Neural progenitor cell (in vitro differentiated cells): ENCODE data around the gene SWAP70. TPM values are rescaled to one million over a fixed set of nuclear protein-coding genes. Genes with fewer than 3 reads are reported as not detected.

ENCODE experiments used
- DNase-seq: peaks from one replicate; pipeline ENCODE4 v3.0.0-alpha.2; 2016; ENCODE audit warnings: low spot score
- H2AFZ ChIP-seq: fragments of 200-600 bp; sonication (generic); replicated peaks from 2 replicates; pipeline ENCODE4 v1.6.1; 2016; ENCODE audit warnings: antibody characterized with exemption
- H3F3A ChIP-seq: fragments of 200-600 bp; sonication (generic); 2 replicates; pipeline ENCODE4 v1.6.1; 2016; ENCODE audit warnings: antibody characterized with exemption, low read depth
- H3K27ac ChIP-seq: fragments of 200-600 bp; sonication (generic); 2 replicates; pipeline ENCODE4 v1.5.1; 2016; ENCODE audit warnings: mild to moderate bottlenecking
- H3K27me3 ChIP-seq: fragments of 200-600 bp; sonication (generic); 2 replicates; pipeline ENCODE4 v1.6.1; 2016; ENCODE audit warnings: mild to moderate bottlenecking, moderate library complexity
- H3K36me3 ChIP-seq: fragments of 200-600 bp; sonication (generic); 2 replicates; pipeline ENCODE4 v1.5.1; 2016
- H3K4me1 ChIP-seq: fragments of 200-600 bp; sonication (generic); 2 replicates; pipeline ENCODE4 v1.6.1; 2016; ENCODE audit warnings: mixed run types
- H3K4me2 ChIP-seq: fragments of 200-600 bp; sonication (generic); 2 replicates; pipeline ENCODE4 v1.6.1; 2016
- H3K4me3 ChIP-seq: fragments of 200-600 bp; sonication (generic); 2 replicates; pipeline ENCODE4 v1.5.1; 2016
- H3K79me2 ChIP-seq: fragments of 200-600 bp; sonication (generic); 2 replicates; pipeline ENCODE4 v1.6.1; 2016; ENCODE audit warnings: low read depth
- H3K9ac ChIP-seq: fragments of 200-600 bp; sonication (generic); 2 replicates; pipeline ENCODE4 v1.6.1; 2016
- H3K9me3 ChIP-seq: fragments of 200-600 bp; sonication (generic); 2 replicates; pipeline ENCODE4 v1.5.1; 2016; ENCODE audit warnings: low read depth
- H4K20me1 ChIP-seq: fragments of 200-600 bp; sonication (generic); 2 replicates; pipeline ENCODE4 v1.6.1; 2016; ENCODE audit warnings: low read depth
- H3K27ac Mint-ChIP-seq: 3 replicates; pipeline ENCODE4 v1.8.0; 2021; ENCODE audit warnings: mixed read lengths
- H3K27me3 Mint-ChIP-seq: 2 replicates; pipeline ENCODE4 v1.8.0; 2022; ENCODE audit warnings: low read depth, mild to moderate bottlenecking, inconsistent platforms, moderate library complexity, mixed read lengths; ENCODE audit not compliant: insufficient read depth
- H3K36me3 Mint-ChIP-seq: 3 replicates; pipeline ENCODE4 v1.8.0; 2021; ENCODE audit warnings: mixed read lengths
- H3K4me1 Mint-ChIP-seq: 3 replicates; pipeline ENCODE4 v1.8.0; 2021; ENCODE audit warnings: mixed read lengths
- H3K4me3 Mint-ChIP-seq: 3 replicates; pipeline ENCODE4 v1.8.0; 2021; ENCODE audit warnings: mild to moderate bottlenecking, moderate library complexity, mixed read lengths
- H3K9me3 Mint-ChIP-seq: 3 replicates; pipeline ENCODE4 v1.8.0; 2020; ENCODE audit warnings: mixed read lengths
- EZH2 ChIP-seq: fragments of 200-600 bp; sonication (generic); IDR thresholded peaks from 2 replicates; pipeline ENCODE4 v1.6.1; 2017; ENCODE audit warnings: antibody characterized with exemption, mild to moderate bottlenecking, moderate library complexity
- EZH2phosphoT487 ChIP-seq: fragments of 200-600 bp; sonication (generic); IDR thresholded peaks from 2 replicates; pipeline ENCODE4 v1.6.1; 2017; ENCODE audit warnings: antibody characterized with exemption
- total RNA-seq: library from RNA; depleted of rRNA; stranded (reverse); fragments of >200 nt; gene quantifications from 2 replicates; pipeline ENCODE4 v1.2.3, GENCODE V29; 2015; ENCODE audit warnings: low replicate concordance
- TF ChIP-seq, protein P1 (sequence below): fragments of 200-600 bp; sonication (generic); IDR thresholded peaks from 2 replicates; pipeline ENCODE4 v1.5.1; 2017; ENCODE audit warnings: antibody characterized with exemption, mild to moderate bottlenecking

The SWAP70 gene
- total RNA-seq, 1 donor from 2014 or later = 25.5 TPM

DNA sequence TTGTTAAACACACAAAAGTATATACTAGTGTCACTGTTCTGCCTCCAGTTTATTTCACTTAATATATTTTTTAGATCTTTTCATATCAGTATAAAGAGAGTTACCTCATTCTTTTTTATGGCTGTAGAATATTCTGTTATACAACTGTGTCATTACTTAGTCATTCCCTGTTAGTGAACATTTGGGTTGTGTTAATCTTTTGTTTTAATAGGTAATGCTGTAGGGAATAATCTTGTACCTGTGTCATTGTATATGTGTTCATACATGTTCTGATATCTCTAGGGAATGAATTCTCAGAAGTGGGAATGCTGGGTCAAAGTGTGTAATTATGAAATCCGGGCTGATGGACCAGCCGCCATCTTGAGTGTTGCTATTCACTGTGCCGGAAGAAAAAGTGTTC, 71.4 kb downstream of the SWAP70 start:
- no peaks in the 10 kb centered on the region for H3K4me1 Mint-ChIP-seq
- Histone ChIP-seq H4K20me1 (no peaks in the 10 kb centered on the region), H3K4me2 (no peak overlapping the region), H3K79me2 (no peaks in the 10 kb centered on the region), H2AFZ (no peak overlapping the region), H3K4me3 (no peak overlapping the region), H3K27me3 (no peaks in the 10 kb centered on the region), H3K4me1 (no peaks in the 10 kb centered on the region), H3F3A (peaks cover 4% of the 10 kb centered on the region), H3K9ac (no peak overlapping the region), H3K9me3 (no peaks in the 10 kb centered on the region), H3K36me3 (peaks cover 15% of the 10 kb centered on the region), H3K27ac (no peak overlapping the region)
- no peaks in the 10 kb centered on the region for H3K27me3 Mint-ChIP-seq
- TF ChIP-seq, protein P1, sequence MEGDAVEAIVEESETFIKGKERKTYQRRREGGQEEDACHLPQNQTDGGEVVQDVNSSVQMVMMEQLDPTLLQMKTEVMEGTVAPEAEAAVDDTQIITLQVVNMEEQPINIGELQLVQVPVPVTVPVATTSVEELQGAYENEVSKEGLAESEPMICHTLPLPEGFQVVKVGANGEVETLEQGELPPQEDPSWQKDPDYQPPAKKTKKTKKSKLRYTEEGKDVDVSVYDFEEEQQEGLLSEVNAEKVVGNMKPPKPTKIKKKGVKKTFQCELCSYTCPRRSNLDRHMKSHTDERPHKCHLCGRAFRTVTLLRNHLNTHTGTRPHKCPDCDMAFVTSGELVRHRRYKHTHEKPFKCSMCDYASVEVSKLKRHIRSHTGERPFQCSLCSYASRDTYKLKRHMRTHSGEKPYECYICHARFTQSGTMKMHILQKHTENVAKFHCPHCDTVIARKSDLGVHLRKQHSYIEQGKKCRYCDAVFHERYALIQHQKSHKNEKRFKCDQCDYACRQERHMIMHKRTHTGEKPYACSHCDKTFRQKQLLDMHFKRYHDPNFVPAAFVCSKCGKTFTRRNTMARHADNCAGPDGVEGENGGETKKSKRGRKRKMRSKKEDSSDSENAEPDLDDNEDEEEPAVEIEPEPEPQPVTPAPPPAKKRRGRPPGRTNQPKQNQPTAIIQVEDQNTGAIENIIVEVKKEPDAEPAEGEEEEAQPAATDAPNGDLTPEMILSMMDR = no peak
- DNase-seq = no peak
- H3K9me3 Mint-ChIP-seq = peaks cover 18% of the 10 kb centered on the region
- no peak overlapping the region for H3K27ac Mint-ChIP-seq
- peaks cover 45% of the 10 kb centered on the region for H3K36me3 Mint-ChIP-seq
- no peak overlapping the region for H3K4me3 Mint-ChIP-seq

DNA sequence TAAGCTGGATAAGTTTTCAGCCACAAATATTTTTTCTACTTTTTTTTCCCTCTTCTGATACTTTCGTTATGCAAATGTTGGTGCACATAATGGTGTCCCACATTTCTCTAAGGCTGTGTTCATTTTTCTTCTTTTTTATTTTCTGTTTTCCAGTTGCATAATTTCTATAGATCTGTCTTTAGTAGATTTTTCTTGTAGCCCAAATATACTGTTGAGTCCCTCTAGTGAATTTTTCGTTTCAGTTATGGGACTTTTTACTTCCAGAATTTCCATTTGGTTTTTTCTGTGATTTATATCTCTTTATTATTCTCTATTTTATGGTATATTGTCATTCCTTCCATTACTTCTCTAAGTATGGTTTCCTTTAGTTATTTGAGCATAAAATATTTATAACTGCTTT, 72.0 kb downstream of the SWAP70 start:
- H3K27ac ChIP-seq = no peak overlapping the region
- Mint-ChIP-seq H3K4me3 (no peak overlapping the region), H3K27ac (no peak overlapping the region), H3K27me3 (no peaks in the 10 kb centered on the region), H3K4me1 (no peaks in the 10 kb centered on the region), H3K36me3 (peaks cover 51% of the 10 kb centered on the region), H3K9me3 (peaks cover 18% of the 10 kb centered on the region)
- no peaks in the 10 kb centered on the region for H3K27me3 ChIP-seq
- H2AFZ ChIP-seq = no peak overlapping the region
- no peak overlapping the region for H3K9ac ChIP-seq
- no peak overlapping the region for H3K4me3 ChIP-seq
- no peaks in the 10 kb centered on the region for H3K4me1 ChIP-seq
- no peaks in the 10 kb centered on the region for H3K79me2 ChIP-seq
- H3K36me3 ChIP-seq = peaks cover 15% of the 10 kb centered on the region
- peaks cover 4% of the 10 kb centered on the region for H3F3A ChIP-seq
- no peak overlapping the region for H3K4me2 ChIP-seq
- TF ChIP-seq EZH2 (no peak), EZH2phosphoT487 (no peak)
- TF ChIP-seq, protein P1 = no peak
- no peaks in the 10 kb centered on the region for H4K20me1 ChIP-seq
- DNase-seq = no peak
- H3K9me3 ChIP-seq = no peaks in the 10 kb centered on the region

DNA sequence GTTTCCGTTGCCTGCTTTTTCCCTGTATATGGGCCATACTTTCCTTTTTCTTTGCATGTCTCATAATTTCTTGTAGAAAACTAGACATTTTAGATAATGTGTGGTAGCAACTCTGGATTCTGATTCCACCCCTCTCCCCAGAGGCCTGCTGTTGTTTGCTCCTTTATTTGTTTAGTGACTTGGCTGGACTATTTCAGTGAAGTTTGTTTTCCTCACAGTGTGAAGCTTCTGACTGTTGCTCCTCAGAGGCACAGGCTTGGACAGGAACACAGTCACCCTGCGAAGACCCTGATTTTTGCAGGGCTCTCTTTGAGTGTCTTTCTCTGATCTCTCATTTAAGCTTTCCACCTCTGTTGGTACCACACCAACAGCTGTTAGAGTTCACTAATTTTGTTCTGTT, 72.5 kb downstream of the SWAP70 start:
- TF ChIP-seq EZH2 = no peak
- TF ChIP-seq, protein P1 = no peak
- TF ChIP-seq EZH2phosphoT487 = no peak

DNA sequence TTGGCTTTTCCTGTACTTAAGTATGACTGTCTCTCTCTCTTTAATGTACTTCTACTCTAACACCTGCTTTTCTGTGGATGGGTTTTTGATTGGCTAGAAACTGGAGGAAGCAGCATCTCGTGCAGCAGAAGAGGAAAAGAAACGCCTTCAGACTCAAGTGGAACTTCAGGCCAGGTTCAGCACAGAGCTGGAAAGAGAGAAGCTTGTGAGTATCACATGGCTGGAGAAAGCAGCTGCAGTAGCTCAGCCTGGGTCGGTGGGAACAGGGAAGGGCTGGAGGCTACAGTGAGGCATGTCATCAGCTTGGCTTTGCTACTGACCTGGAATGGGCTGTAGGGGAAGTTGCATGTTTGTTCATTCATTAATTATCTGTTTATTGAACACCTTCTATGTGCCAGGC, 74.2 kb downstream of the SWAP70 start:
- no peak overlapping the region for H3K27ac Mint-ChIP-seq
- H3K4me3 Mint-ChIP-seq = no peak overlapping the region
- peaks cover 56% of the 10 kb centered on the region for H3K36me3 Mint-ChIP-seq
- no peak overlapping the region for H3K27ac ChIP-seq
- H3K9me3 Mint-ChIP-seq = peaks cover 18% of the 10 kb centered on the region
- H3K9me3 ChIP-seq = no peaks in the 10 kb centered on the region
- H3K36me3 ChIP-seq = peaks cover 15% of the 10 kb centered on the region
- H3K9ac ChIP-seq = no peak overlapping the region
- H2AFZ ChIP-seq = no peak overlapping the region
- H3K4me1 Mint-ChIP-seq = no peaks in the 10 kb centered on the region
- H3K27me3 Mint-ChIP-seq = no peaks in the 10 kb centered on the region
- H4K20me1 ChIP-seq = no peaks in the 10 kb centered on the region
- H3K4me2 ChIP-seq = no peak overlapping the region
- no peaks in the 10 kb centered on the region for H3K27me3 ChIP-seq
- TF ChIP-seq EZH2 (no peak), EZH2phosphoT487 (no peak)
- TF ChIP-seq, protein P1 = no peak
- no peaks in the 10 kb centered on the region for H3K79me2 ChIP-seq
- DNase-seq = no peak
- no peaks in the 10 kb centered on the region for H3K4me1 ChIP-seq
- no peak overlapping the region for H3K4me3 ChIP-seq
- no peaks in the 10 kb centered on the region for H3F3A ChIP-seq

More for the DNA sequence above, 72.5 kb downstream of the SWAP70 start:
- no peaks in the 10 kb centered on the region for H3K27me3 Mint-ChIP-seq
- H3K4me1 ChIP-seq = no peaks in the 10 kb centered on the region
- H3K36me3 Mint-ChIP-seq = peaks cover 53% of the 10 kb centered on the region
- H3K27ac ChIP-seq = no peak overlapping the region
- H3K27me3 ChIP-seq = no peaks in the 10 kb centered on the region
- H3K79me2 ChIP-seq = no peaks in the 10 kb centered on the region
- peaks cover 4% of the 10 kb centered on the region for H3F3A ChIP-seq
- no peaks in the 10 kb centered on the region for H3K9me3 ChIP-seq
- DNase-seq = no peak
- H4K20me1 ChIP-seq = no peaks in the 10 kb centered on the region
- H3K4me2 ChIP-seq = no peak overlapping the region
- peaks cover 18% of the 10 kb centered on the region for H3K9me3 Mint-ChIP-seq
- H3K4me3 Mint-ChIP-seq = no peak overlapping the region
- H3K36me3 ChIP-seq = peaks cover 15% of the 10 kb centered on the region
- H3K27ac Mint-ChIP-seq = no peak overlapping the region
- H3K4me1 Mint-ChIP-seq = no peaks in the 10 kb centered on the region
- no peak overlapping the region for H2AFZ ChIP-seq
- H3K4me3 ChIP-seq = no peak overlapping the region
- no peak overlapping the region for H3K9ac ChIP-seq
